Astrocyte (in vitro differentiated cells and primary cell): Measurements from ENCODE around the gene CYP2U1. TPM values are rescaled to one million over a fixed set of nuclear protein-coding genes. Genes with fewer than 3 reads are reported as not detected.

ENCODE experiments used
- DNase-seq: peaks from one replicate; pipeline ENCODE4 v3.0.0-alpha.2; 2010; ENCODE audit warnings: low read depth
- FAIRE-seq: peaks from 2 replicates; lab custom pipeline; 2011; peaks lifted over from hg19 to GRCh38; lab: Jason Lieb, UNC
- H2AFZ ChIP-seq: 2 replicates; pipeline ENCODE4 v1.6.0; 2012; ENCODE audit warnings: low read depth, low read length, inconsistent platforms
- H3K27ac ChIP-seq: 2 replicates; pipeline ENCODE4 v1.5.1; 2011; ENCODE audit warnings: low read depth, low read length, inconsistent platforms
- H3K27me3 ChIP-seq: 2 replicates; pipeline ENCODE4 v1.6.0; 2011; ENCODE audit warnings: low read length, inconsistent platforms; ENCODE audit not compliant: insufficient read depth
- H3K36me3 ChIP-seq: 2 replicates; pipeline ENCODE4 v1.5.1; 2011; ENCODE audit warnings: low read length, inconsistent platforms; ENCODE audit not compliant: insufficient read depth
- H3K4me1 ChIP-seq: 2 replicates; pipeline ENCODE4 v1.5.1; 2011; ENCODE audit warnings: low read length, inconsistent platforms; ENCODE audit not compliant: insufficient read depth
- H3K4me2 ChIP-seq: 2 replicates; pipeline ENCODE4 v1.6.0; 2012; ENCODE audit warnings: low read length, inconsistent platforms
- H3K4me3 ChIP-seq: 2 replicates; pipeline ENCODE4 v1.5.1; 2011; ENCODE audit warnings: low read depth, mild to moderate bottlenecking, low read length, inconsistent platforms; ENCODE audit not compliant: insufficient read depth
- H3K79me2 ChIP-seq: 2 replicates; pipeline ENCODE4 v1.6.0; 2012; ENCODE audit warnings: mild to moderate bottlenecking, low read length, inconsistent platforms; ENCODE audit not compliant: insufficient read depth
- H3K9ac ChIP-seq: 2 replicates; pipeline ENCODE4 v1.6.0; 2012; ENCODE audit warnings: mild to moderate bottlenecking, low read length, inconsistent platforms
- H3K9me3 ChIP-seq: 2 replicates; pipeline ENCODE4 v1.5.1; 2012; ENCODE audit warnings: low read depth, mild to moderate bottlenecking, low read length, inconsistent platforms; ENCODE audit not compliant: insufficient read depth
- H4K20me1 ChIP-seq: 2 replicates; pipeline ENCODE4 v1.6.0; 2012; ENCODE audit warnings: low read length, inconsistent platforms; ENCODE audit not compliant: insufficient read depth
- H3K27ac Mint-ChIP-seq: one replicate; pipeline ENCODE4 v1.8.0; 2021; ENCODE audit warnings: mild to moderate bottlenecking, mixed read lengths; ENCODE audit not compliant: unreplicated experiment
- H3K27me3 Mint-ChIP-seq: one replicate; pipeline ENCODE4 v1.8.0; 2021; ENCODE audit warnings: low read depth, mixed read lengths; ENCODE audit not compliant: unreplicated experiment
- H3K36me3 Mint-ChIP-seq: one replicate; pipeline ENCODE4 v1.8.0; 2021; ENCODE audit warnings: low read depth, mixed read lengths; ENCODE audit not compliant: unreplicated experiment
- H3K4me1 Mint-ChIP-seq: one replicate; pipeline ENCODE4 v1.8.0; 2021; ENCODE audit warnings: low read depth, mixed read lengths; ENCODE audit not compliant: unreplicated experiment
- H3K4me3 Mint-ChIP-seq: one replicate; pipeline ENCODE4 v1.8.0; 2021; ENCODE audit warnings: mild to moderate bottlenecking, moderate library complexity, mixed read lengths; ENCODE audit not compliant: unreplicated experiment
- H3K9me3 Mint-ChIP-seq: one replicate; pipeline ENCODE4 v1.8.0; 2021; ENCODE audit warnings: mild to moderate bottlenecking, mixed read lengths; ENCODE audit not compliant: unreplicated experiment
- CTCF ChIP-seq: IDR thresholded peaks from 2 replicates; pipeline ENCODE4 v1.5.1; 2011; ENCODE audit warnings: low read depth, mild to moderate bottlenecking, inconsistent platforms, low read length, moderate library complexity; ENCODE audit not compliant: insufficient read depth
- EZH2 ChIP-seq: IDR thresholded peaks from 2 replicates; pipeline ENCODE4 v1.6.1; 2012; ENCODE audit warnings: mild to moderate bottlenecking, low read length, inconsistent platforms; ENCODE audit not compliant: insufficient read depth
- total RNA-seq: library from RNA; stranded (reverse); gene quantifications from 2 replicates; pipeline ENCODE4 v1.2.1, GENCODE V29; 2021

The CYP2U1 gene
- total RNA-seq, 1 donor from 2014 or later = 7.6 TPM

DNA sequence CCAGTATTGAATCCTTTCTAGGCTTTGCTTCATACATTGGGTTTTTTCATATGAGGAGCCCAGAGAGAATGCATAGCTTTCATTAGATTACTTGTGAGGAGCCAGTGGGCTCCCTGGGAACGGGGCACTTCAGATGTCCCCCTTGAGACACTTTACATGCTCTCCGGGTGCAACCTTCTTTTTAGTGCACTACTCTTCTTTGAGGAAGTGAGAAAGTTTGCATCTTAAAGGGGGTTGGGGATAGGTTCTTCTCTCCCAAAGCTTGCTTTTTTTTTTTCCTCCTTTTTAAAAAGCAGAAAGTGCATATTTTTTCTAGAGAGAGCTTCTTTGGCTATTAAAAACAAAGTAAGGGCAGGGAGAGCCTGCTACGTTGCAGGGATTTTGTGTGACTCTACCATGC, 62.6 kb downstream of the CYP2U1 start:
- DNase-seq = no peak
- Histone ChIP-seq H3K4me3 (no peak overlapping the region), H4K20me1 (peaks cover 30% of the 10 kb centered on the region), H3K27me3 (no peaks in the 10 kb centered on the region), H3K27ac (no peak overlapping the region), H3K79me2 (peaks cover 54% of the 10 kb centered on the region), H3K4me1 (peaks cover 20% of the 10 kb centered on the region), H2AFZ (no peak overlapping the region), H3K9me3 (no peaks in the 10 kb centered on the region), H3K9ac (no peak overlapping the region), H3K4me2 (no peak overlapping the region), H3K36me3 (no peaks in the 10 kb centered on the region)
- Mint-ChIP-seq H3K27ac (no peak overlapping the region), H3K4me1 (peaks cover 17% of the 10 kb centered on the region), H3K36me3 (peaks cover 8% of the 10 kb centered on the region), H3K9me3 (peaks cover 2% of the 10 kb centered on the region), H3K27me3 (no peaks in the 10 kb centered on the region), H3K4me3 (no peak overlapping the region)
- no peak for FAIRE-seq
- TF ChIP-seq CTCF (no peak), EZH2 (no peak)

DNA sequence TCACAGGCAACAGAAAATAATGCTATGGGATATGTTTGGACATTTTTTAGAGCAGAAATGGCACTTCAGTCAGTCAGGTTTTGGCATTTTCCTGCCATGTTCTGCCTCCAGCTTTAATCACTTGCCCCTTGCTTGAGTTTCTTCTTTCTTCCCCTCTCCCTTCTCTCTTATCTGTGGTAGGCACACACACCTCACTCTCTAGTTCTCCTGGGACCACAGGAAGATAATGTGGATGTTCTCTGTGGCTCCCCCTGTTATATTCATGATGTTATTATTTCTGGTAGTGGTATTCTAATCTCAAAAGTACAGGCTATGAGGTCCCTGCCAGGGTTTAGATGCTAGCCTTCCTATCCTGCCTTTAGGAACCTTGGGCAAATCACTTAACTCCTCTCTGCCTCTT, 63.5 kb downstream of the CYP2U1 start:
- Histone ChIP-seq H3K4me3 (no peak overlapping the region), H2AFZ (no peak overlapping the region), H3K36me3 (no peaks in the 10 kb centered on the region), H3K4me2 (no peak overlapping the region), H3K27ac (no peak overlapping the region), H3K4me1 (peaks cover 16% of the 10 kb centered on the region), H3K9ac (no peak overlapping the region), H3K27me3 (no peaks in the 10 kb centered on the region), H3K9me3 (no peaks in the 10 kb centered on the region), H4K20me1 (peaks cover 30% of the 10 kb centered on the region), H3K79me2 (peaks cover 50% of the 10 kb centered on the region)
- peaks cover 8% of the 10 kb centered on the region for H3K36me3 Mint-ChIP-seq
- H3K27ac Mint-ChIP-seq = no peak overlapping the region
- no peak for TF ChIP-seq CTCF
- TF ChIP-seq EZH2 = no peak
- peaks cover 2% of the 10 kb centered on the region for H3K9me3 Mint-ChIP-seq
- no peaks in the 10 kb centered on the region for H3K27me3 Mint-ChIP-seq
- FAIRE-seq (no peak), DNase-seq (no peak)
- peaks cover 14% of the 10 kb centered on the region for H3K4me1 Mint-ChIP-seq
- H3K4me3 Mint-ChIP-seq = no peak overlapping the region

GRCh38 chr4:107996949-107997788, 65.8 kb downstream of the CYP2U1 start:
- Histone ChIP-seq H3K27ac (peak overlapping the region; percentile 11), H4K20me1 (peaks cover 22% of the 10 kb centered on the region), H3K4me1 (peaks cover 16% of the 10 kb centered on the region), H3K9ac (no peak overlapping the region), H3K27me3 (no peaks in the 10 kb centered on the region), H3K4me2 (peak overlapping the region; percentile 6), H3K79me2 (peaks cover 31% of the 10 kb centered on the region), H2AFZ (no peak overlapping the region), H3K4me3 (no peak overlapping the region), H3K36me3 (no peaks in the 10 kb centered on the region), H3K9me3 (no peaks in the 10 kb centered on the region)
- TF ChIP-seq CTCF = no peak
- DNase-seq (peak; percentile 79), FAIRE-seq (no peak)
- Mint-ChIP-seq H3K4me1 (peaks cover 14% of the 10 kb centered on the region), H3K27me3 (no peaks in the 10 kb centered on the region), H3K27ac (no peak overlapping the region), H3K36me3 (peaks cover 8% of the 10 kb centered on the region), H3K9me3 (peaks cover 2% of the 10 kb centered on the region), H3K4me3 (peak overlapping the region; percentile 28)
